Amniotic stem cell (primary cell): ENCODE results near the gene HTATIP2.
A peak's percentile ranks its signal among the peaks of the same experiment; 100 is the strongest.
"Not testable (repeated sequence)": the region's sequence is repeated elsewhere in the genome, so short reads cannot be mapped to it uniquely, and the experiment has no call there.

ENCODE experiments used
- DNase-seq: peaks from one replicate; lab custom pipeline; 2025; lab: John Stamatoyannopoulos, UW

Gene HTATIP2

GRCh38 chr11:20372081-20372626, 8.6 kb downstream of the HTATIP2 start:
- no peak for DNase-seq

GRCh38 chr11:20373147-20373546, 9.6 kb downstream of the HTATIP2 start:
- no peak for DNase-seq

GRCh38 chr11:20373568-20374209, 10.2 kb downstream of the HTATIP2 start:
- DNase-seq = no peak

GRCh38 chr11:20374741-20375300, 11.3 kb downstream of the HTATIP2 start:
- DNase-seq = no peak

GRCh38 chr11:20376162-20376730, 12.7 kb downstream of the HTATIP2 start:
- DNase-seq = no peak

- DNase-seq = not testable (repeated sequence)
These were observed 22.5 kb downstream of the HTATIP2 start for GRCh38 chr11:20385996-20386395.

- peak; percentile 81 for DNase-seq
These were observed 24.0 kb downstream of the HTATIP2 start, which contains the start of gene PRMT3 for GRCh38 chr11:20387261-20388095. Gene PRMT3, plus strand, starts transcription at chr11:20387716. Its CDS starts 31 bp downstream, at chr11:20387747.

GRCh38 chr11:20388096-20389055, 24.9 kb downstream of the HTATIP2 start:
- DNase-seq = no peak

- DNase-seq = peak; percentile 50
These were observed 33.8 kb downstream of the HTATIP2 start for GRCh38 chr11:20397281-20397680.

- no peak for DNase-seq
These were observed 36.0 kb downstream of the HTATIP2 start for GRCh38 chr11:20399498-20399897.

- no peak for DNase-seq
These were observed 39.5 kb downstream of the HTATIP2 start for GRCh38 chr11:20403059-20403458.

GRCh38 chr11:20406484-20406883, 43.0 kb downstream of the HTATIP2 start:
- DNase-seq = no peak

- no peak for DNase-seq
These were observed 43.8 kb downstream of the HTATIP2 start for GRCh38 chr11:20407344-20407743.

- no peak for DNase-seq
These were observed 51.9 kb downstream of the HTATIP2 start for GRCh38 chr11:20415432-20415831.

GRCh38 chr11:20417771-20418170, 54.3 kb downstream of the HTATIP2 start:
- DNase-seq = no peak

- DNase-seq = no peak
These were observed 58.4 kb downstream of the HTATIP2 start for GRCh38 chr11:20421946-20422345.

- no peak for DNase-seq
These were observed 65.7 kb downstream of the HTATIP2 start for GRCh38 chr11:20429216-20429615.
